Measurements from ENCODE around the gene CLEC11A.
"Not testable (repeated sequence)": the region's sequence is repeated elsewhere in the genome, so short reads cannot be mapped to it uniquely, and the experiment has no call there.

Gene CLEC11A

DNA sequence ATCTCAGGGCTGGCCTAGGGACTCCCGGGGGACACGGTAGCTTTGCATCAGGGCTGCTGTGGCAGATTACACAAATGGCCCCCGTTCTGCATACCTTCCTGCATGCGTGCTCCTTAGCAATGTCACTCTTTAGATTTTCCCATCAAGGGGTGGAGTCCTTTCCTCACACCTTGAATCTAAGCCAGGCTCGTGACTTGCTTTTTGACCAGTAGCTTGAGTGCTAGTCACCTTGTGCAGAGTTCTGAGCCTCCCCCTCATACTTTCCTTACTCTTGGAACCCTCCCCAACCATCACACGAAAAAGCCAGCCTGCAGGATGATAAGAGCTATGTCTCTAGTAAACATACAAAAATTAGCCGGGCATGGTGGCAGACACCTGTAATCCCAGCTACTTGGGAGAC is 50.3 kb downstream of the CLEC11A start:
- intact Hi-C loops (cut with DNase I); DNase-seq: not testable (repeated sequence)

All from head of caudate nucleus (tissue), 42 donors.